Large intestine (tissue), 3 donors: Measurements from ENCODE around the gene PKIG. TPM values are rescaled to one million over a fixed set of nuclear protein-coding genes. Genes with fewer than 3 reads are reported as not detected.
"Not testable (repeated sequence)": the region's sequence is repeated elsewhere in the genome, so short reads cannot be mapped to it uniquely, and the experiment has no call there.

Experiments used
- DNase-seq, 2 donors: peaks; one replicate each; pipeline versions ENCODE4 v3.0.0 to v3.0.0-alpha.2; 2013
- H3K27ac ChIP-seq: one replicate; pipeline ENCODE4 v1.5.1; 2013; ENCODE audit warnings: low read length
- H3K27me3 ChIP-seq: 2 replicates; pipeline ENCODE4 v1.6.1; 2013; ENCODE audit warnings: low read length; ENCODE audit not compliant: control insufficient read depth, insufficient read depth
- H3K36me3 ChIP-seq: 2 replicates; pipeline ENCODE4 v1.6.1; 2013; ENCODE audit warnings: low read length; ENCODE audit not compliant: control insufficient read depth, insufficient read depth
- H3K4me1 ChIP-seq: one replicate; pipeline ENCODE4 v1.6.1; 2013; ENCODE audit warnings: low read length; ENCODE audit not compliant: control insufficient read depth, insufficient read depth
- H3K4me3 ChIP-seq: one replicate; pipeline ENCODE4 v1.5.1; 2013; ENCODE audit warnings: low read length
- H3K9me3 ChIP-seq: one replicate; pipeline ENCODE4 v1.6.1; 2013; ENCODE audit warnings: mild to moderate bottlenecking, low read depth, low read length, moderate library complexity; ENCODE audit not compliant: control insufficient read depth
- WGBS: methylation state at CpG from one replicate; pipeline ENCODE4 v1.1.5; 2013; ENCODE audit warnings: low lambda C conversion rate; ENCODE audit not compliant: insufficient coverage; 5-methylcytosine and 5-hydroxymethylcytosine counted together
- polyA plus RNA-seq: library from polyadenylated mRNA; unstranded; fragments of 120-200 nt; gene quantifications from one replicate; pipeline ENCODE4 v1.2.1, GENCODE V29; 2013

The PKIG gene
- polyA plus RNA-seq, 1 donor, result 46.5 TPM

DNA sequence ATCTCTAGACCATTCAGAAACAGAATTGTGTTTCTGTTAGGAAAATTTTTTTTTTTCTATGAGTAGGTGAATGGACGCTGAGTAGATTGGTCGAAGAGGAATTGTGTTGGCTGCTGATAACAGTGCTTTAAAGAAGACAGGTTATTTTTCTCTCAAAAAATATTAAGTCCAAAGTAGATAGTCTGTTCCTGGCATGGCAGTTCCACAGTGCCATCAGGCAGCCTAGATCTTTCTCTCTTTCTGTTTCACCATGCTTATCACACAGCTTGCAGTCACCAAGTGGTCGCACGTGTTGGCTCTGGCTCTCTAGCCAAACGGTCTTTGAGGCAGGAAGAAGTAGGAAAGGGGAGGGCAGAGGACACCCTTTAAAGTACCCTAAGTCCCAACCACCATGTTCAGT, 38.1 kb upstream of the PKIG start:
- Histone ChIP-seq H3K4me3 (no peak overlapping the region), H3K27me3 (no peaks in the 10 kb centered on the region), H3K36me3 (no peaks in the 10 kb centered on the region), H3K9me3 (no peaks in the 10 kb centered on the region), H3K4me1 (peaks cover 3% of the 10 kb centered on the region), H3K27ac (no peak overlapping the region)
- DNase-seq, result no peak
- WGBS, result no CpG with 5 or more reads among the region's 5 CpGs

DNA sequence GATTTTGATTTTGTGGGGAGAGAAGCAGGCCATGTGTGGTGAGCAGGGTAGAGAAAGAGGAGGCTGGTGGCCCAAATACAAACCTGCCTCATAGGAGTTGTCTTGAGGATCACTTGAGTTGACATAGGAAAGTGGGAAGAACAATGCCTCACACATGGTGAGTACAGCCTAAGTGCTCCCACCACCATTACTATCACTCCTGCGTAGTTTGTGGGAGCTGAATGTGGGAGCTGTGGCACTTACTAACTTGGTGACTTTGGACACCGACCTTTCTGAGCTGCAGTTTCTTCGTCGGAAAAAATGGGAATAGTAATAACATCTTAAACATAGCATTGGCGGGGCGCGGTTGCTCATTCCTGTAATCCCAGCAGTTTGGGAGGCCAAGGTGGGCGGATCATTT, 35.0 kb upstream of the PKIG start:
- Histone ChIP-seq H3K36me3 (no peaks in the 10 kb centered on the region), H3K27me3 (no peaks in the 10 kb centered on the region), H3K9me3 (no peaks in the 10 kb centered on the region), H3K4me3 (no peak overlapping the region), H3K27ac (no peak overlapping the region), H3K4me1 (no peaks in the 10 kb centered on the region)
- no CpG with 5 or more reads among the region's 8 CpGs for WGBS
- no peak for DNase-seq

DNA sequence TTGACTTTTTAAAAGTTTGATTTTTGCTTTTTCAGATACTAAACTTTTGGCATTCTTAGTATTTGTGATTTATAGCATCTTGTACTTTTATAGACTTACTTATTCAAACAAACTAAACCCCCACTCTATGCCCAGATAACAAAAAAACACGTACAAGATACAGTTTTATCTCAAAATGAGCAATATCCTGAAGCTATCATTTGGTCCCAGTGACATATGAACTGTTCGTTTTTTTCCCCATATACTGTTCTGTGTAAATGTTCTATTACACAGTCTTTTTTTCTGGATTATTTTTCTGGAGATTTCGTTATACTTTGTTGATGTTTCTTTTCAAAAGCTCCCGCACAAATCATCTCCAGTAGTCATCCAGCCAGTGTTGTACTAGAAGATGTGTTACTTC, 33.3 kb upstream of the PKIG start:
- 52% methylated on average over 3 of the region's 4 CpGs for WGBS
- Histone ChIP-seq H3K36me3 (no peaks in the 10 kb centered on the region), H3K9me3 (no peaks in the 10 kb centered on the region), H3K4me1 (no peaks in the 10 kb centered on the region), H3K27me3 (no peaks in the 10 kb centered on the region), H3K27ac (no peak overlapping the region), H3K4me3 (no peak overlapping the region)
- no peak for DNase-seq

DNA sequence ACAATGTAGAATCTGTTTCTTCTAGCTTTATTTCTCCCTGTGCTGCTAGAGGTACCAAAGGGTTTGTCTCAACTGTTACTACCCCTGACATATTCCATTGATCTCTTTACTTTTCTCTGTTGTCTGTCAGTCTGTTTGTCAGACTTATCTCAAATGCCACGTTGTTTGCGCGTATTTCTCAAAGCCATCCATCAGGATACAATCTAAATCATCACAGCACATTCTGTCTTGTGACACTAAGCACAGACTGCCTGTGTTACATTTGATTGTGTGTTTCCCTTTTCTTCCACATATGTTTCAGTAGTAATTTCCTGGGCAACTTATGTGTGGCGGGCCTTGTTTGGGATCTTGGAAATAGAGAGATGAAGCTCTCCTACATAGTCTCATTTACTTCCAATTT, 30.3 kb upstream of the PKIG start:
- Histone ChIP-seq H3K36me3 (no peaks in the 10 kb centered on the region), H3K4me3 (no peak overlapping the region), H3K4me1 (no peaks in the 10 kb centered on the region), H3K9me3 (no peaks in the 10 kb centered on the region), H3K27ac (no peak overlapping the region), H3K27me3 (no peaks in the 10 kb centered on the region)
- 71% methylated on average over 3 of the region's 4 CpGs for WGBS
- no peak for DNase-seq

- H3K4me1 ChIP-seq, result no peaks in the 10 kb centered on the region
- WGBS, result no CpG with 5 or more reads among the region's 3 CpGs
These were observed 29.8 kb upstream of the PKIG start for GRCh38 chr20:44552568-44552949.

GRCh38 chr20:44552950-44553908, 29.1 kb upstream of the PKIG start:
- Histone ChIP-seq H3K4me1 (no peaks in the 10 kb centered on the region), H3K27ac (no peak overlapping the region), H3K27me3 (no peaks in the 10 kb centered on the region), H3K4me3 (no peak overlapping the region), H3K9me3 (no peaks in the 10 kb centered on the region), H3K36me3 (no peaks in the 10 kb centered on the region)
- DNase-seq, result no peak
- WGBS, result no CpG with 5 or more reads among the region's 6 CpGs

More at GRCh38 chr20:44552568-44552949, 29.8 kb upstream of the PKIG start:
- no peaks in the 10 kb centered on the region for H3K36me3 ChIP-seq
- no peak for DNase-seq
- H3K27me3 ChIP-seq, result no peaks in the 10 kb centered on the region
- no peak overlapping the region for H3K4me3 ChIP-seq
- no peaks in the 10 kb centered on the region for H3K9me3 ChIP-seq
- no peak overlapping the region for H3K27ac ChIP-seq

- Histone ChIP-seq H3K4me1 (no peaks in the 10 kb centered on the region), H3K27me3 (no peaks in the 10 kb centered on the region), H3K4me3 (no peak overlapping the region), H3K9me3 (no peaks in the 10 kb centered on the region), H3K36me3 (no peaks in the 10 kb centered on the region), H3K27ac (no peak overlapping the region)
- DNase-seq, result no peak
These were observed 23.1 kb upstream of the PKIG start for GRCh38 chr20:44559302-44559701.

DNA sequence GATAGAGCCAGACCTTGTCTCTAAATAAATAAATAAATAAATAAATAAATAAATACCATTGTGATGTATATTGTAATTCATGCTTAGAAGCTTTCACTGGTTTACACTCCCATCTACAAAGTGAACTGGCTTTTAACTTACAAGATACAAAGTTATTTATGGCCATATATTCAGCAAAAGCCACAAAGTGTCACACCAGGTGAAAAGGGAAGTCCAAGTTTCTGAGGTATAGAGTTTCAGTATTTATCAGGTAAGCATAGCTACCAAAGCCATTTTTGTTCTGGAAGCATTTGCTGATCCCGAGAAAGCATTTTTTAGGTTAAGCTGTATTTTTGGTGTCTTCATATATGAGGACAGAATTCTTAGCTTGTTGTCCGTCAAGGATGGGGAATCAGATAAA, 22.1 kb upstream of the PKIG start:
- no peak overlapping the region for H3K27ac ChIP-seq
- WGBS, result 100% methylated on average over 1 of the region's 2 CpGs
- no peaks in the 10 kb centered on the region for H3K4me1 ChIP-seq
- no peaks in the 10 kb centered on the region for H3K36me3 ChIP-seq
- DNase-seq, result no peak
- no peaks in the 10 kb centered on the region for H3K27me3 ChIP-seq
- no peaks in the 10 kb centered on the region for H3K9me3 ChIP-seq
- no peak overlapping the region for H3K4me3 ChIP-seq

- H3K4me3 ChIP-seq, H3K9me3 ChIP-seq, H3K36me3 ChIP-seq, DNase-seq, H3K27me3 ChIP-seq, H3K27ac ChIP-seq, H3K4me1 ChIP-seq: not testable (repeated sequence)
- 100% methylated on average over 2 of the region's 6 CpGs for WGBS
These were observed 21.6 kb upstream of the PKIG start for GRCh38 chr20:44560818-44561217.

DNA sequence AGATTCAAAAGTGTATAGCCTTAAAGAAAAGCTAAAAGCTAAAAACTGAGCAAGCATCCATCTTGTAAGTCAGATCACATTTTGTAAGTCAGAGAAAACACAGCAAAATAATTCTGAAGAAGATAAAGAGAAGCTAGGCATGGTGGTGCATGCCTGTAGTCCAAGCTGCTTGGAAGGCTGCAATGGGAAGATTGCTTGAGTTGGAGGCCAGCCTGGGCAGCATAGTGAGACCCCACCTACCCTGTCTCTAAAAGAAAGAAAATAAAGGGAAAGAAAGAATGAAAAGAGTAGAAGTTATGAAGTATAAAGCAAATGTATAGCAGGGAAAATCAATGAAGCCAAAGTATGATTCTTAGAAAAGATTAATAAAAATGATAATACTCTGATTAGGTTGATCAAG, 20.5 kb upstream of the PKIG start:
- Histone ChIP-seq H3K27ac (no peak overlapping the region), H3K4me3 (no peak overlapping the region), H3K27me3 (no peaks in the 10 kb centered on the region), H3K4me1 (no peaks in the 10 kb centered on the region), H3K36me3 (no peaks in the 10 kb centered on the region), H3K9me3 (no peaks in the 10 kb centered on the region)
- no peak for DNase-seq

DNA sequence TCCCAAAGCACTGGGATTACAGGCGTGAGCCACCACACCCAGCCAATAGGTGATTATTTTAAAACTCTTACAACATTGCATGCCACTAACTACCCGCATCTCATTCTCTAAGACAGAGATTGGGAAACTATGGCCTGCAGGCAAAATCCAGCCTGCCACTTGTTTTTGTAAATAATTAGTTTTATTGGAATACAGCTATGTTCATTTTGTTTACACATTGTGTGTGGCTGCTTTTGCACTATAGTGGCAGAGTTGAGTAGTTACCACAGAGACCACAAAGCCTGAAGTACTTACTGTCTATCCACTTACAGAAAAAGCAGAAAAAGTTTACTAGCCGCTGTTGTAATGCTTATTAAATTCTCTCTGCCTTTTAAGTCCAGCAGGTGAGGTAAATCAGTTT, 16.4 kb upstream of the PKIG start:
- Histone ChIP-seq H3K27ac (no peak overlapping the region), H3K27me3 (no peaks in the 10 kb centered on the region), H3K4me1 (no peaks in the 10 kb centered on the region), H3K36me3 (no peaks in the 10 kb centered on the region), H3K9me3 (no peaks in the 10 kb centered on the region), H3K4me3 (no peak overlapping the region)
- 100% methylated on average over 1 of the region's 3 CpGs for WGBS
- no peak for DNase-seq
